ENCODE measurements around the gene RSPO1. TPM values are rescaled to one million over a fixed set of nuclear protein-coding genes. Genes with fewer than 3 reads are reported as not detected.

The RSPO1 gene
- total and polyA plus RNA-seq, 2 donors (not counting 1 experiment from before 2014, with no cell fraction given) = not detected

- no peak overlapping the region for H3K4me3 Mint-ChIP-seq
- Histone ChIP-seq H2AFZ (ENCODE audit: insufficient read depth, low read depth, low read length, poor library complexity, severe bottlenecking) (no peak overlapping the region), H4K20me1 (ENCODE audit: control insufficient read depth, insufficient read depth, low read length, poor library complexity, severe bottlenecking) (no peaks in the 10 kb centered on the region), H3K4me1 (ENCODE audit: control insufficient read depth in 2 of 2, insufficient read depth in 2 of 2, low read length in 2 of 2) (no peaks in the 10 kb centered on the region), H3K27me3 (replicated peaks in 1 of 4; ENCODE audit: control extremely low read depth in 1 of 4, control insufficient read depth in 3 of 4, insufficient read depth in 4 of 4, low read length in 3 of 4) (peaks cover 0 to 4% (median 0%) of the 10 kb centered on the region in 4 experiments), H3K4me3 (ENCODE audit: control extremely low read depth in 1 of 5, extremely low read depth in 1 of 5, insufficient read depth in 1 of 5, low read depth in 2 of 5, low read length in 4 of 5) (no peak overlapping the region), H3K9me3 (ENCODE audit: control extremely low read depth in 1 of 3, control insufficient read depth in 2 of 3, insufficient read depth in 1 of 3, low read length in 2 of 3) (no peaks in the 10 kb centered on the region), H3K27ac (ENCODE audit: low read length in 2 of 2) (no peak overlapping the region), H3K9ac (ENCODE audit: low read length) (no peak overlapping the region), H3K4me2 (replicated peaks; ENCODE audit: low read depth, low read length, poor library complexity, severe bottlenecking) (no peak overlapping the region), H3K36me3 (replicated peaks in 1 of 2; ENCODE audit: control extremely low read depth in 1 of 2, control insufficient read depth in 1 of 2, extremely low read depth in 1 of 2, insufficient read depth in 2 of 2, low read length in 1 of 2) (no peaks in the 10 kb centered on the region), H3K79me2 (ENCODE audit: control insufficient read depth, insufficient read depth, low read length) (no peaks in the 10 kb centered on the region)
- no peak for ATAC-seq (ENCODE audit: low read depth)
- no peaks in the 10 kb centered on the region for H3K9me3 Mint-ChIP-seq (ENCODE audit: insufficient read depth)
- CTCF ChIA-PET = no interaction called here
- H3K27me3 Mint-ChIP-seq = peaks cover 7% of the 10 kb centered on the region
- intact Hi-C loops (cut with micrococcal nuclease) = no loop called here
- TF ChIP-seq CTCF (IDR thresholded peaks at IDR 0.05) (no peak), EZH2 (IDR thresholded peaks at IDR 0.05; ENCODE audit: borderline replicate concordance, insufficient read depth, low read depth, low read length, poor library complexity, severe bottlenecking) (no peak)
- DNase-seq = no peak
- no CpG with 5 or more reads among the region's 2 CpGs for WGBS (ENCODE audit: insufficient coverage)
- no peak overlapping the region for H3K27ac Mint-ChIP-seq
- H3K4me1 Mint-ChIP-seq = no peaks in the 10 kb centered on the region
- POLR2A ChIA-PET = no interaction called here
Observed at GRCh38 chr1:37652976-37653375, 18.3 kb upstream of the RSPO1 start.

GRCh38 chr1:37651803-37652202 lies 17.1 kb upstream of the RSPO1 start:
- Mint-ChIP-seq H3K4me1 (no peaks in the 10 kb centered on the region), H3K9me3 (ENCODE audit: insufficient read depth) (no peaks in the 10 kb centered on the region), H3K27me3 (peaks cover 12% of the 10 kb centered on the region), H3K27ac (no peak overlapping the region), H3K4me3 (no peak overlapping the region)
- H3K27me3 ChIP-seq (replicated peaks in 1 of 4; ENCODE audit: control extremely low read depth in 1 of 4, control insufficient read depth in 3 of 4, insufficient read depth in 4 of 4, low read length in 3 of 4) = no peaks in the 10 kb centered on the region
- no peaks in the 10 kb centered on the region for H3K4me1 ChIP-seq (ENCODE audit: control insufficient read depth in 2 of 2, insufficient read depth in 2 of 2, low read length in 2 of 2)
- H3K36me3 ChIP-seq (replicated peaks in 1 of 2; ENCODE audit: control extremely low read depth in 1 of 2, control insufficient read depth in 1 of 2, extremely low read depth in 1 of 2, insufficient read depth in 2 of 2, low read length in 1 of 2) = no peaks in the 10 kb centered on the region
- H3K9ac ChIP-seq (ENCODE audit: low read length) = no peak overlapping the region
- H3K27ac ChIP-seq (ENCODE audit: low read length in 2 of 2) = no peak overlapping the region
- ChIA-PET POLR2A (no interaction called here), CTCF (no interaction called here)
- no peaks in the 10 kb centered on the region for H4K20me1 ChIP-seq (ENCODE audit: control insufficient read depth, insufficient read depth, low read length, poor library complexity, severe bottlenecking)
- no peak for TF ChIP-seq CTCF (IDR thresholded peaks at IDR 0.05)
- TF ChIP-seq EZH2 (IDR thresholded peaks at IDR 0.05; ENCODE audit: borderline replicate concordance, insufficient read depth, low read depth, low read length, poor library complexity, severe bottlenecking) = no peak
- WGBS (ENCODE audit: insufficient coverage) = 80% methylated on average over 5 of the region's 10 CpGs
- H2AFZ ChIP-seq (ENCODE audit: insufficient read depth, low read depth, low read length, poor library complexity, severe bottlenecking) = no peak overlapping the region
- H3K79me2 ChIP-seq (ENCODE audit: control insufficient read depth, insufficient read depth, low read length) = no peaks in the 10 kb centered on the region
- no peak overlapping the region for H3K4me3 ChIP-seq (ENCODE audit: control extremely low read depth in 1 of 5, extremely low read depth in 1 of 5, insufficient read depth in 1 of 5, low read depth in 2 of 5, low read length in 4 of 5)
- intact Hi-C loops (cut with micrococcal nuclease) = no loop called here
- H3K9me3 ChIP-seq (ENCODE audit: control extremely low read depth in 1 of 3, control insufficient read depth in 2 of 3, insufficient read depth in 1 of 3, low read length in 2 of 3) = no peaks in the 10 kb centered on the region
- no peak overlapping the region for H3K4me2 ChIP-seq (replicated peaks; ENCODE audit: low read depth, low read length, poor library complexity, severe bottlenecking)
- DNase-seq = no peak
- ATAC-seq (ENCODE audit: low read depth) = no peak

Measured in B cell (primary cell).